ENCODE results near the gene HDAC4.

The HDAC4 gene

GRCh38 chr2:239006622-239007285 lies 394.1 kb downstream of the HDAC4 start:
- no peak overlapping the region for H3K4me3 ChIP-seq (ENCODE audit: control insufficient read depth, low read depth, low read length)
- TF ChIP-seq, protein P1, sequence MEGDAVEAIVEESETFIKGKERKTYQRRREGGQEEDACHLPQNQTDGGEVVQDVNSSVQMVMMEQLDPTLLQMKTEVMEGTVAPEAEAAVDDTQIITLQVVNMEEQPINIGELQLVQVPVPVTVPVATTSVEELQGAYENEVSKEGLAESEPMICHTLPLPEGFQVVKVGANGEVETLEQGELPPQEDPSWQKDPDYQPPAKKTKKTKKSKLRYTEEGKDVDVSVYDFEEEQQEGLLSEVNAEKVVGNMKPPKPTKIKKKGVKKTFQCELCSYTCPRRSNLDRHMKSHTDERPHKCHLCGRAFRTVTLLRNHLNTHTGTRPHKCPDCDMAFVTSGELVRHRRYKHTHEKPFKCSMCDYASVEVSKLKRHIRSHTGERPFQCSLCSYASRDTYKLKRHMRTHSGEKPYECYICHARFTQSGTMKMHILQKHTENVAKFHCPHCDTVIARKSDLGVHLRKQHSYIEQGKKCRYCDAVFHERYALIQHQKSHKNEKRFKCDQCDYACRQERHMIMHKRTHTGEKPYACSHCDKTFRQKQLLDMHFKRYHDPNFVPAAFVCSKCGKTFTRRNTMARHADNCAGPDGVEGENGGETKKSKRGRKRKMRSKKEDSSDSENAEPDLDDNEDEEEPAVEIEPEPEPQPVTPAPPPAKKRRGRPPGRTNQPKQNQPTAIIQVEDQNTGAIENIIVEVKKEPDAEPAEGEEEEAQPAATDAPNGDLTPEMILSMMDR (IDR thresholded peaks at IDR 0.05; ENCODE audit: control insufficient read depth, insufficient read depth, low read depth, low read length, missing control alignments): no peak
- DNase-seq (ENCODE audit: low read depth): no peak

DNA sequence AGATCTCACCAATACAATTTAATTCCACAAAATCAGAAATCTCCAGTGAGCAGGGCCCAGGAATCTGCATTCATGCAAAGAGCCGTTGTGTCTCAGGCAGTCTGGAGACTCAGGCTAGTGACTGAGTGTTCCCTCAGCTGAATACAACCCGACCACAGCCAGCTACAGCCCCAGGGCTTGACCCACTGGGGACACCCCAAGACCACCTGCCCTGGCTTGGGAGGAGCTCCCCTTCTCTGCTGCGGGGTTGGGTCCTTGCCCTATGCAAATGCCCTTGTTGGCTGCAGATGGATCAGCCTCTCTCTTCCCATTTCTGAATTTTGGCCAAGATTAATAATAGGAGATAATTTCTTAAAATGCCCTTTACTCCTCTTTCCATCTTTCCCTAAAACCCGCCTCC lies 395.2 kb downstream of the HDAC4 start:
- no peak for DNase-seq (ENCODE audit: low read depth)
- no peak overlapping the region for H3K4me3 ChIP-seq (ENCODE audit: control insufficient read depth, low read depth, low read length)
- TF ChIP-seq, protein P1 (IDR thresholded peaks at IDR 0.05; ENCODE audit: control insufficient read depth, insufficient read depth, low read depth, low read length, missing control alignments): no peak

DNA sequence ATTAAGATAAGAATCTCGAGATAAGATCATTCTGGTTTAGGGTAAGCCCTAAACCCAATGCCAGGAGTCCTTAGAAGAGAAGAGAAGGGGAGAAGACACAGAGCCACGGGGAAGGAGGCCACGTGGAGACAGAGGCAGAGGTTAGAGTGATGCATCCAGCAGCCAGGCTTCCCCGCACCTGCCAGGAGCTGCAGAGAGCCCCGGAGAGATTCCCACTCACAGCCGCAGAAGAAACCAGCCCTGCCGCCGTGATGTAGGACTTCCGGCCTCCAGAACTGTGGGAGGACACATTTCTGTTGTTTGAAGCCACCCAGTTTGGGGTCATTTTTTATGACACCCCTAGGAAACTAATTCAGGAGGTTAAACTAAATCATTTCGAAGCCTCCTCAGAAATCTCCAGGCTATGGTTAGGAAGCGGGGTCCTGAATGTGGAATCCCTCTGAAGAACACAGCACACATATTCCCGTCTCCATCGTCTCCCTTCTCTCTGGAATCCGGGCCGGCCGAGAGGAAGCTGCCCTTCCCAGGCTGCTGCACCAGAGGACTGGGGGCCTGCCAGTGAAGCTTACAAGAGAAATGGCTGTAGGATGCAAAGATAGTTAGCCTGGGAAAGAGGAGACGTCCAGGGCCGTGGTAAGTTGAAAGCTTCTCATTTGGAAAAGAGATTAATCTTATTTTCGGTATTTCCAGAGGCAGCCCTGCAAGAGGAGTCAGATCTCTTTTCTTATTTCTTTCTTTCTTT lies 396.4 kb downstream of the HDAC4 start:
- no peak for DNase-seq (ENCODE audit: low read depth)
- TF ChIP-seq, protein P1 (IDR thresholded peaks at IDR 0.05; ENCODE audit: control insufficient read depth, insufficient read depth, low read depth, low read length, missing control alignments): no peak
- no peak overlapping the region for H3K4me3 ChIP-seq (ENCODE audit: control insufficient read depth, low read depth, low read length)

- TF ChIP-seq, protein P1 (IDR thresholded peaks at IDR 0.05; ENCODE audit: control insufficient read depth, insufficient read depth, low read depth, low read length, missing control alignments): no peak
- H3K4me3 ChIP-seq (ENCODE audit: control insufficient read depth, low read depth, low read length): no peak overlapping the region
- DNase-seq (ENCODE audit: low read depth): no peak
These were observed 397.1 kb downstream of the HDAC4 start for GRCh38 chr2:239003624-239004273.

DNA sequence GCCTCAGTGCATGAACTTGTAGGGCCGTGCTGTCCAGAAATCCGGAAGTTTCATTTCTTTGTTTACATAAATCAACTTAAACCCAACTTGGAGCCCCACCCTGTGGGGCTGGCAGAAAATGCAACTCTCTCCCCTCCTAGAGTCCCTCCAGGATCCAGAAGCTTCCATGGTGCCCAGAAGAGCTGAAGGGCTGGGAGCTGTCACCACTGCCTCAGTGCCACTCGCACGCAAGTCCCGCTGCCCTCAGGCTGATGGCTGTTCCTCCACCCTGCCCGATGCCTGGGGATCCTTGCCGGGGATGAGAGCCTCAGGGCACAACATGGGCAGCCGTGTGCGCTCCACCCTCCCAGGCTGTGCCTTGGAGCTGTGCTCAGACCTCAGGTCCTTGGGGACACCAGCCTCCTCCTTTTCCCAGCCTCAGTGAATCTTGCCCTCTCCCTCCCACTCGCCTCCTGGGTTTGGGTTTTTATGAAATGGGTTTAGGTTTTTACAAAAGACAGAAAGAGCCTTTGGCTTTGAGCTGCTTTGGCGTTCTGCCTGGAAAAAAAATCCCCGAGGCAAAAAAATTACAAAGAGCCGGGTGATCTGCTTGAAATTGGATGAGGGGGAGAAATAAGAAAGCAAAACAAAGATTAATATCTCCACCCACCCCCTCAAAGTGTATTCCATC lies 397.7 kb downstream of the HDAC4 start:
- peak overlapping the region; percentile 36 for H3K4me3 ChIP-seq (ENCODE audit: control insufficient read depth, low read depth, low read length)
- TF ChIP-seq, protein P1 (IDR thresholded peaks at IDR 0.05; ENCODE audit: control insufficient read depth, insufficient read depth, low read depth, low read length, missing control alignments): peak; percentile 61
- DNase-seq (ENCODE audit: low read depth): peak; percentile 67

GRCh38 chr2:239002591-239002953 lies 398.2 kb downstream of the HDAC4 start:
- DNase-seq (ENCODE audit: low read depth): no peak
- H3K4me3 ChIP-seq (ENCODE audit: control insufficient read depth, low read depth, low read length): peak overlapping the region; percentile 32
- TF ChIP-seq, protein P1 (IDR thresholded peaks at IDR 0.05; ENCODE audit: control insufficient read depth, insufficient read depth, low read depth, low read length, missing control alignments): no peak

Data from AG09309 (cell line).